Muscle of arm (tissue), 12 donors: Measurements from ENCODE around the gene SRP68. TPM values are rescaled to one million over a fixed set of nuclear protein-coding genes. Genes with fewer than 3 reads are reported as not detected.
"Not testable (repeated sequence)": the region's sequence is repeated elsewhere in the genome, so short reads cannot be mapped to it uniquely, and the experiment has no call there.

ENCODE experiments used
- DNase-seq: peaks from one replicate; pipeline ENCODE4 v3.0.0-alpha.2; 2013
- polyA plus RNA-seq, 12 donors: library from polyadenylated mRNA; unstranded; fragments of 120-200 nt; gene quantifications; one replicate each; pipeline ENCODE4 v1.2.1, GENCODE V29; 2013; ENCODE audit not compliant: insufficient read length in 12 of 12

Gene SRP68
- polyA plus RNA-seq, 12 donors = 69.3 to 244 (median 80.1) TPM; not detected in 1

DNA sequence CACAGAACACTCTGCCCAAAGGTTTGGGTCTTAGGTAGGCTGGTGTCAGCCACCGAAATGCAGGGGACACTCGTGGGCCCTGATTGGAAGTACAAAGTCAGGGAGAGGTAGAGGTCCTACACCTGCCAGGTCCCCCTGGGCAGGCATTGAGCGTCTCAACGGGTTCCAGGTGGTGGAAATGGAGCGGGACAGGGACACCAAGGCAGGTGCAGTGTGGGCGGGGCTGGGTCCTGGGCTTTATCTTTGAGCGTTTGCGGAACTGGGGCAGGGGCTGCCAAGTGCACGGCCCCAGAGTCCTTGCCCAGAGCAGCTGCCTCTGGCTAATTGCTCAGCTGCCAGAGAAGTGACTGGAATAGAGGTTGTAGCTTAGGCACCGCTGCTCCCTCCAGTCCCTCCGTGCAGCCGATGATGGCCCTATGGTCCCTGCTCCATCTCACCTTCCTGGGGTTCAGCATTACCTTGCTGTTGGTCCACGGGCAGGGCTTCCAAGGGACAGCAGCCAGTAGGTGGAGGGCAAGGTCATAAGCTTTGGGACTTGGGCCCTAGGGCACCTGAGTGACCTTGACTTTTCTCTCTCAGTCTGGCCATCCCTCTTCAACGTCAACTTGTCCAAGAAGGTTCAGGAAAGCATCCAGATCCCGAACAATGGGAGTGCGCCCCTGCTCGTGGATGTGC, 6.7 kb upstream of the SRP68 start, which contains the start of gene ZACN:
Gene ZACN (plus strand): TSS at position 323 of the 675 bp plus-strand sequence. CDS start 83 bp downstream, at position 406.
- no peak for DNase-seq

DNA sequence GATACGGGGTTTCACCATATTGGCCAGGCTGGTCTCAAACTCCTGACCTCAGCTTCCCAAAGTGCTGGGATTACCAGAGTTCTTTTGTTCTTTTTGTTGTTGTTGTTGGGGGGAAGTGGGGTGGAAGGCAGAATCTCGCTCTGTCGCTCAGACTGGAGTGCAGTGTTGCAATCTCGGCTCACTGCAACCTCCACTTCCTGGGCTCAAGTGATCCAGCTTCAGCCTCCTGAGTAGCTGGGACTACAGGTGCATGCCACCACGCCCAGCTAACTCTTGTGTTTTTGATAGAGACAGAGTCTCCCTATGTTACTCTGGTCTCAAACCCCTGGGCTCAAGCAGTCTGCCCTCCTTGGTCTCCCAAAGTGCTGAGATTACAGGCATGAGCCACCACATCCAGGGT, 6.1 kb upstream of the SRP68 start:
- not testable (repeated sequence) for DNase-seq

DNA sequence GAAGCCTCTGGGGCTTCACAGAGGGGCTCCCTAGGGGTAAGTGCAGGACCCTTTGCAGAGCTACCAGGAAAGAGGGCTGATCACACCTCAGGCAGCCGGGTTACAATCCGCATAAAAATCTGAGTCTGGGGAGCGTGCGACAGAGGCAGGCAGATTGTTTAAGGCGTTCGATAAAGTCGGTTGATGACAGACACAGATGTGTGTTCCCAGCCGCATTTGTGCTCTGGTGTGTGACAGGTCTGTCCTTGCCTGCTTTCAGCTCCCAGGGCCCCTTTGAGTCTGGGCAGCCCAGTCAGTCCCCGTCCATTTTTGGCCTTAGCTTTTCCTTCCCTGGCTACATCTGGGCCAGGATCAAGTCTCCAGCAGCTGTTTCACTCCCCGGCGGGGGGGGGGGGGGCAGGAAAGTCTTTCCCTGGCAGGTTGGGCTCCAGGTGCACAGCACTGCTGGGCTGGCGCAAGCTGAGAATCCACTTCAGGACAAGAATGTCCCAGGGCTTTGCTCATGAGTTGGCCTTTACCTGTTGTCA, 5.3 kb upstream of the SRP68 start:
- no peak for DNase-seq

DNA sequence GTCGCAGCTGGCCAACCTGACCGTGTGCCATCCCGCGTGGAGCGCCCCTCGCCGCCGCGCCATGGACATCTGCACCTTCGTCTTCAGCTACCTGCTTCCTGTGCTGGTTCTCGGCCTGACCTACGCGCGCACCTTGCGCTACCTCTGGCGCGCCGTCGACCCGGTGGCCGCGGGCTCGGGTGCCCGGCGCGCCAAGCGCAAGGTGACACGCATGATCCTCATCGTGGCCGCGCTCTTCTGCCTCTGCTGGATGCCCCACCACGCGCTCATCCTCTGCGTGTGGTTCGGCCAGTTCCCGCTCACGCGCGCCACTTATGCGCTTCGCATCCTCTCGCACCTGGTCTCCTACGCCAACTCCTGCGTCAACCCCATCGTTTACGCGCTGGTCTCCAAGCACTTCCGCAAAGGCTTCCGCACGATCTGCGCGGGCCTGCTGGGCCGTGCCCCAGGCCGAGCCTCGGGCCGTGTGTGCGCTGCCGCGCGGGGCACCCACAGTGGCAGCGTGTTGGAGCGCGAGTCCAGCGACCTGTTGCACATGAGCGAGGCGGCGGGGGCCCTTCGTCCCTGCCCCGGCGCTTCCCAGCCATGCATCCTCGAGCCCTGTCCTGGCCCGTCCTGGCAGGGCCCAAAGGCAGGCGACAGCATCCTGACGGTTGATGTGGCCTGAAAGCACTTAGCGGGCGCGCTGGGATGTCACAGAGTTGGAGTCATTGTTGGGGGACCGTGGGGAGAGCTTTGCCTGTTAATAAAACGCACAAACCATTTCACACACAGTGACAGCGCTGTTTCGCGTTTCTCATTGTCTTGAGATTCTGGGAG, 4.7 kb upstream of the SRP68 start:
- no peak for DNase-seq

DNA sequence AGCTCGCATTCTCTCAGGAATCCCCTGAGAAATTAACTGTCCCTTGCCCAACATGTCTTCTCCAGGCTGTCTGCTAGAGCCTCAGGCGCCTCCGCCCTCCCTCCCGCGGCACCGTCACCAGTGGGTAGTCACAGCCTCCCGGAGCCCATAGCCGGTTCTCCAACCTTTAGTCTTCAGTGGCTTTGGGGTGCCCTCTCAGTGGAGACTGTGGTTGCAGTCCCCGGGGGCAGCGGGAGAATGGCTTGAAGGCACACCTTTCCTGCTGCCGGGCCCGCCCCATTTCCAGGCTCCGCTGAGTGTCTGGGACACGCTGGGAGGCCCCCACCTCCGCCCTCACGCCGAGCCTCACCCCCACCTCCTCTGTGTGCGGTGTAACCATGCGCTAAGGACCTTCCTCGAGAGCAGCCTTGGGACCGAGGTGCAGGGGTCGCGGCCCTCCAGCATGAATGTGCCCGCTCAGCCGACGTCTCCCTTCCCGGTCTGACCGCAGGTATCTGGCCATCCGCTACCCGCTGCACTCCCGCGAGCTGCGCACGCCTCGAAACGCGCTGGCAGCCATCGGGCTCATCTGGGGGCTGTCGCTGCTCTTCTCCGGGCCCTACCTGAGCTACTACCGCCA, 3.9 kb upstream of the SRP68 start:
- DNase-seq = no peak

DNA sequence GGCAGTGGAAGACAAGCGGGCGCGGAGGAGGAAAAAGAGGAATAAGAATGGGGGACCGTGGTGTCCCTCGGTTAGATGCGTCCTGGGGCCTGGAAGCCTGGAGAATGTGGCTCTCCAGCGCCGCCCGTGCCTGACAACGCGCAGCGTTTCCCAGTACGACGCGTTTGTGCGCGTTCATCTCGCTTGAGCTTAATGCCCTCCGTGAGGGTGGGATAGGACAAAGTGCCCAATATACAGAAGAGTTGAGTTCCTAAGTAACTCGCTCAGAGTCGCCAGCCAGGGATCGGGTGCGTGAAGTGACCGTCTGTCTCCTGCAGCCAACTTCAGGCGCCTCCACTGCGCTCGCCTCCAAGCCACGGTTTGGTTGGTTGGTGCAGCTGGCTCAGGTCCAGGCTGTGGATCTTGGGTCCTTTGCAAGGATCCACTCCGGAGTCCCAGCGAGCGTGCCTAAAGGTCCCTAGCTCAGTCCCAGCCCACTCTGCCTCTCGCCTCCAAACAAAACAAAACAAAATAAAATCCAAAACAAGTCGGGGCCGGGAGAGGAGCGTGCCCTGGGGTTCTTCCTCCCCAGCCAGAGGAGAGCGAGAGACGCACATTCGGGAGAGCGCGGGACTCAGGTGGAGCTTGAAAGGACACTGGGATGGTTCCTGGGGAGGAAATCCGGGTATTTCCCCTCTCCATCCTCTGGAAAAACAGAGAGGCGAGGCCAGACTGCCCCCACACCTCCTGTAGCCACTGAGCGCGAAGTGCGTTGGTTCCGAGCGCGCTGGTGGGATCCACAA, 3.2 kb upstream of the SRP68 start:
- DNase-seq = no peak

DNA sequence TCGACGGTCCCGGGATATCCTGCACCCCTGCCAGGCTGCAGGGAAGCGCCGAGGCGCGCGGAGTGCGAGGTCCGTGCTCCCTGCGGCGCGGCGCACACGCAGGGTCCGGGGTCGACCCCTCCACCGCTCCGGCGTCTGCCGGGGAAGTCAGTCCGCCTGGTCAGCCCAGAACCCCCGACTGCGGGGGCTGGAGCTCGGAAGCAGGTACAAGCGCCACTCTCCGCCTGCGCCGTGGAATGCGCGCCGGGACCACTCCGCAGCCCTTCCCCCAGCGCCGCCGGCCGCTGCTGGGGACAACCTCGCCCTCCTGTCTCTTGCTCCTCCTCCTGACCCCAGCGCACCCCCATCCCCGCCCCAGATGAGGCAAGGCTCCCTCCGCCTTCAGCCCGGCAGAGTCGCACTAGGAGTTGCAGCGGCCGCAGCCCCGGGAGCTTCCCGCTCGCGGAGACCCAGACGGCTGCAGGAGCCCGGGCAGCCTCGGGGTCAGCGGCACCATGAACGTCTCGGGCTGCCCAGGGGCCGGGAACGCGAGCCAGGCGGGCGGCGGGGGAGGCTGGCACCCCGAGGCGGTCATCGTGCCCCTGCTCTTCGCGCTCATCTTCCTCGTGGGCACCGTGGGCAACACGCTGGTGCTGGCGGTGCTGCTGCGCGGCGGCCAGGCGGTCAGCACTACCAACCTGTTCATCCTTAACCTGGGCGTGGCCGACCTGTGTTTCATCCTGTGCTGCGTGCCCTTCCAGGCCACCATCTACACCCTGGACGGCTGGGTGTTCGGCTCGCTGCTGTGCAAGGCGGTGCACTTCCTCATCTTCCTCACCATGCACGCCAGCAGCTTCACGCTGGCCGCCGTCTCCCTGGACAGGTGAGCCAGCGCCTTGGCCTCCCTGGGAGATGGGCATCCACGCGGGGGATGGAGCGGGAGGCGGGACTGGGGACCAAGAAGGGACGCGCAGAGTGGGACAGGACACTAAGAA, 2.4 kb upstream of the SRP68 start, which contains the start of gene GALR2:
Gene GALR2 (plus strand): TSS at position 392 of the 974 bp plus-strand sequence. CDS start 103 bp downstream, at position 495.
- no peak for DNase-seq

DNA sequence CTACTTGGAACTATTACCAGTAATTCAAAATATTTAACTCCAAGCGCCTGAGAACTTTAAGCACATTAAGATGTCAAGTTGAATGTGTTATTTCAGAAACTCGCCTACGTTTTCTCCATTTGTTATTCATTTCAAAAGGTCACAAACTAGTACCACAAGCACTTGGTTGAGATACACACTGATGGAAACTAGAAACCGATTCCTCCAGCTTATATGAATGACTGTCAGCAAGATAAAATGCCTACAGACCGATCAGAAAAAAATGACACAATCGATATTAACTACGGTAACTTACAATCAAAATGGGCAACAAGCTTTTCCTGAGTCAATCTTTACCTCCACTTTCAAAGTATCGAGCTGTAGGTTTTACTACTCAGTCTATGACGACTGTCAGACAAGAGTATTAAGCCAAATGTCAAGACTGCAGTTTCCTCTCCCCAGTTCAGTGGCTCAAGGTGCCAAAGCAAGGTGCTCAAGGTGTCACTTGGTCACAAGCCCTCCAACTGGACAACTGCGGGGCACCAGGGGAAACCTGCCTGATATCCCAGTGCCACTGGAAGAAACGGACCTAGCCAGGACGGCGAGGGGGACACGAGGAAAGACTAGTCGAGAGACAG, 678 bp downstream of the SRP68 start:
- DNase-seq = no peak

DNA sequence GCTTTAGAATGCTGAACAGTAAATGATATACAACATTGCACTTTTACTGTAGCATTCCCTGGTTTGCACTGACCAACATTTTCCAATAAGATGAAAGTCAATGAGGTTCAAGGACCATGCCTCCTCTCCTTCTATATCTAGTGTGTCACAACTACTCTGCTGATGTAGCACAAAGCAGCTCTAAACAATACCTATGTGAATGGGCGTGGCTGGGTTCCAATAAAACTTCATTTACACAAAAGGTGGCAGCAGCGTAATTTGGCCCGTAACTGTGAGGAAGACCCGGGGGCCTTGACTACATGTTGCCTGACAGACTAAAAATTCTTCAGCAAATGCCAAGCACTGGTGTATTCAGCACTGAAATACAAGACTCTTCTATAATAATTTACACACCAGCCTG, 6.5 kb downstream of the SRP68 start:
- no peak for DNase-seq

DNA sequence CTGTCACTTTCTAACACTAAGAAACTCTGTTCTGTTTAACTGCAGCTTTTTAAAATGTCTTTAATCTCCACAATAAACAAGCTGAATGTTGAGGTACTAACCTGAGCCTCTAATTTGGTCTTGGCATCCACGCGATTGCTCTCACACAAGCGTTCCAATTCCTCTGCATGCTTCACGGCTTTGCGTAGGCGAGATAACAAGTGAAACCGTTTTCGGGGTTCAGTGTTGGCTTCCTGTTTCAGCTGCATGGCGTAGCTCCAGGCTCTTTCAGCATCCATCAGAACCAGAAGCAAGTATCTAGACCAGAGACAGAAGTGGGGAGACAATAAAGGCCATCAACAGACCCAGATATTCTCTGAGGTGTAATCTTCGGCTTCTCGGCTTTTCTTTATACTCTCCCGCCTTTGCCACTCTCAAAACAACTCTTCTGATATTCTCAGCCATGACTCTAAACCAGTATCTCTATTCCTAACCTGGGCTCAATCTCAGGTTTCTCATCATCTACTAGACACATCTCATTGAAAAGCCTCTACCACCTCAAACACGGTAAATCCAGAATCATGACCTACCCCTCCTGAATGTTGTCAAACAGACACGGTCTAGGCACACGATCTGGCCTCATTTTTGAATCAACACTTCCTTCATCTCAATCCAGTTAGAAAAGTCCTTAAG, 8.3 kb downstream of the SRP68 start:
- DNase-seq = no peak

DNA sequence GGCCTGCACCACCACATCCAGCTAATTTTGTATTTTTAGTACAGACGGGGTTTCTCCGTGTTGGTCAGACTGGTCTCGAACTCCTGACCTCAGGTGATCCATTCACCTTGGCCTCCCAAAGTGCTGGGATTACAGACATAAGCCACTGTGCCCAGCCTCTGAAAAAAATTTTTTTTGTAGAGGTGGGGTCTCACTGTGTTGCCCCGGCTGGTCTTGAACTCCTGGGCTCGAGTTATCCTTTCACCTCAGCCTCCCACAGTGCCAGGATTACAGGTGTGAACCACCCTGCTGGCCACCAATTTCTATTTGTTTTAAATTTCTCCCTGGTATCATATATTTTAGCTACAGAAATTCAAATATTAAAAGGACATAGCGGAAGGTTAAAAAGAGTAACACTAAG, 14.1 kb downstream of the SRP68 start:
- not testable (repeated sequence) for DNase-seq

DNA sequence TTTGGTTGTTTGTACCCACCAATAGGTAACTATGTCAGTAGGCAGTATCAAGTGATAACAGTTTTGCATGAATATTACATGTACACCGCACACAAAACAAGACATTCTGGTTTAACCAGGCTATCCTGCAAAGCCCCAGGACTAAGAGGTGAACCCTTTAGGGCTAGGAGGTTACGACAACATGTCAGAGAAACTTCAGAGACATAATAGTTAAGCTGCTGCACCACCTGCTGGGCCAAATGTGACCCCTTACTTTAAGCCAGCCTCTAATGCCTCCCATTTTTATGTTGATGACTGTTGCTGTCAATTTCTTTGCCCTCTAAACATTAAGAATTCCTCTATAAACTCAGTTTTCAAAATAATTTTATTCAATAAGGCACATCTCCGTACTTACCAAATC, 15.4 kb downstream of the SRP68 start:
- DNase-seq = no peak

DNA sequence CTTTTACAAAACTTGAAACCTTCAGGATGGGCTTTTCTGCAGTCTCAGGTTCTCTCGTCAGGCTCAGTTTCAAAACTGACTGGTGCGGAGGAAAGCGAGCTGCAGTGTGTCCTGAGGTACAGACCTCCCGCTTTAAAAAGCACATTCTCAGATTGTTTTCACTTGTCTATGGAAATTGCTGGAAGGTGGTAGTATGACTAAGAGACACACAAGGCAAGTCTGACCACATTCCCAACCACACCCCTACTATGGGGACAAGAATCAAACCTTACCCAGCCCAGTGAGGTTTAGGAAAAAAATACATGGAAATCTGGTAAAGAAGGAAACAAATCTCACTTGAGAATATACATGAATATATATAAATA, 18.2 kb downstream of the SRP68 start:
- no peak for DNase-seq

DNA sequence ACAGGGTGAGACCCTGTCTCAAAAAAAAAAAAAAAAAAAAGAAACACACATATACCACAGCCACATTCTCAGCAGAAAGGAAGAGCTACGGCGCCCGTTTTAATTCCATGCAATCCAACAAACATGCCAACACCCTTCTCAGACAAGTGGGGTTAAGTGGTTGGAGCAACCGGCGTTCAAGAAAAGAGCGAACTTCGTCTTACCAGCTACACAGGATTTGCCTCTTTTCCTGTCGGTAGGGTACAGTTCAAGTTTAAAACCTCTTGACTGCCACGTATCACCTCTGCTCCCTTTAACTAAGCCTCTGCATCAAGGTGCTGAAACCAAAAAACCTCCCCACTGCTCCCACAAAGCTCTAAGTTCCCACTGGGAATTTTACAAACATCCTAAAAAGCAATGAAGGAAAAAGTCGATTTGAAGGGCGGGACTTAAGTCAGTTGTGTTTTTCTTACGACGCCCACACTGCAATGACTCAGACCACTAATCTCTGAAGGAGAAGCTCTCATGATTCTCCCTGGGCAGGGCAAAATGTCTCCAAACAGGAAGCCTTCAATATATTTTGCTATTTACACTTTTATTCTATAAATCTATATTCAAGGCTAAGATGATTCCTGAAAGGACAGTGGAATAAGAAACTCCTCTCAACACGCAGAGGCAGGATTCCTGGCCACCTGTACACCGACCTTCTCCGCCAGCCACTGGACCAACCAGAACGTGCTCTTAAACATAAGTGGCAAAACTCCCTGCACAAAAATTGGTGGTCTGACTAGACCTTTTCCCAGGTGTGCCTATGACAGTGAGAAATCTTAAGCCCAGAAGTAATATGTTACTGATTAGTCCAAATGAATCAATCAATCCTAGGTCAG, 18.8 kb downstream of the SRP68 start:
- DNase-seq = no peak

DNA sequence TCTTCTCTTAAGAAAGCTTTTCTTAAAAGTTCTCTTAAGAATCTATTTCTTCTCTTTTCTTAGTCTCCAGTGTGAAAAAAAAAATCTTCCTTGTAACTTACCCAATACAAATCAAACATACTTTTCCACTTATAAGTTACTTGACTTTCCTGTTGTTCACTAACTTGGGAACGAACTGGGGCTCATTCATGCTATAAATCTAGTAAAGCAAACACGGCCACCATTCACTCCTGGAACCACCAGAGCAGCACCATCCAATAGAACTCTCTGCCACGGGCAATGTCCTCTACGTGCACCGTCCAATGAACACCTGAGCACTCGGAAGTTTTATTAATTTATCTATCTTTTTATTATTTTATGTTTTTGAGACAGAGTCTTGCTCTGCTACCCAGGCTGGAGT, 20.8 kb downstream of the SRP68 start:
- DNase-seq = no peak

DNA sequence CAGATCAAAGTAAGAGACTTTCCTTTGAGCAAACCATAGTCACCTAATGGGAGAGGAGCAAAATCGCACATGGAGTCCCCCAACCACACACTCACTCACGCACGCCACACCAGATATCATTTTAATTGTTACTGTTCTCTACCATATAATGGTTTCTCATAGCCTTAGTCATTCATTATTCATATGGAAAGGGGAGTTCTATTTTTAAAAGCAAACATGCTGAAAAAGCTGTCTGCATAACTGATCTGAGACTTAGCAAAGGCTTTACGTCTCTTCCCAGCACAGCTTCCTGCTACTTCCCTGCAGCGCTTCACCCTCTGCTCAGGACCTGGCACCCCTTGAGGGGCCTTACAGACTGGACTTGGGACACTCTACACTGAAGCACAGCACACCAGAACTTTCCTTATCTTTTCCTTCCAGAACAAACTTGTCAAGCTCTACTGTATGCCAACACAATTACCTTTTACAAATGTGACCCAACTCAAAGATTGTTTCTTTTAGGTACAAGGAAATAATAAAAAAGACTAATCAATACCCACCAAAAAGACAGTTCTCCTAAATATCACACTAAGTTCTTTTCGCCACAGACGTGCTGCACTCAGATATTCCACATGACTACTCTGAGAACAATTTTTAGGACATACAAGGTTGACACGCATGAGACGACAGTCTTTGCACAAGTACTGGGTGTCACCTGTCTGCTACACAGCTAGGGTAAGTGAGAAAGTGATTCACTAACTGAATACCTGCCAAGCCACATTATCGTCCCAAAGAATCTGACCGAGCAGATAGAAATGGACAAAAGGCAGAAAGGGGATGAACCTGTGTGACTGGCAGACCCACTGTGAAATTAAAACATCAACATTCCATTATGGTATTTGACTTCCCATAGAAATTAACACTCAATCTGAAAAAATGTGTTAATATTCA, 21.5 kb downstream of the SRP68 start:
- no peak for DNase-seq
